Right hindlimb (tissue), 1 donor: Measurements from ENCODE around the gene RAB31.
"Not testable (repeated sequence)": the region's sequence is repeated elsewhere in the genome, so short reads cannot be mapped to it uniquely, and the experiment has no call there.

Source experiments
- DNase-seq: peaks from one replicate; pipeline ENCODE4 v3.0.0-alpha.2; 2018

RAB31 gene

DNA sequence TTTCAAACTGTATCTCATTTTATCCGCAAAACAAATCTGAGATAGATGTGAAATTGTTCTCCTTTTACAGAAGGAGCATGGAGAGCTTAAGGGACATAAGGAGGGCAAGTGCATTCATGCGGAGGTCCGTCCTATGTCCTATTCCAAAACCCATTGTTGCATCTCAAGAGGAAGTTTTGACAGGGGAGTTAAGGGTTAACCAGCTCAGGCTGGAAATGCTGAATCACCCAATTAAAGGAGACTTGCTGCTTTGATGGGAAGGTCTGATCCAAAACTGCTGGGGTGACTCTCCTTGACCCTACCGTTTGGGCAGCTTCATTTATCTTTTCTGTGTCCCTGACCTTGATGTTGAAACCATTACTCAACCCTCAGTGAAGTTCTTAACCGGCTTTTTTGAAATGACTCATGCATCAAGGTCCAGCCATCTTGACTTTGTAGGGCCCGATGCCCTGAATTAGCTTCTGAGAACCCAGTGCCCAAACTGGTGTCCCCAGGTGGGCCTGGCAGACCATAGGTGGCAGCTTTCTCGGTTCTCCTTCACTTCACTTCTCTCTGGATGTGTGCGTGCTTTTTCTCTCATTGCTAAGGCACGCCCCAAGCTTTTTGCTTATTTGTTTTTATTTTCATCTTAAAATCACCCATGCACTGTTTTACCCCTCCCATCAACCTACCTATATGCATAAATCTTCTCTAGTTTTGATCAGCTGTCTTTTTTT is 161.8 kb downstream of the RAB31 start:
- no peak for DNase-seq

DNA sequence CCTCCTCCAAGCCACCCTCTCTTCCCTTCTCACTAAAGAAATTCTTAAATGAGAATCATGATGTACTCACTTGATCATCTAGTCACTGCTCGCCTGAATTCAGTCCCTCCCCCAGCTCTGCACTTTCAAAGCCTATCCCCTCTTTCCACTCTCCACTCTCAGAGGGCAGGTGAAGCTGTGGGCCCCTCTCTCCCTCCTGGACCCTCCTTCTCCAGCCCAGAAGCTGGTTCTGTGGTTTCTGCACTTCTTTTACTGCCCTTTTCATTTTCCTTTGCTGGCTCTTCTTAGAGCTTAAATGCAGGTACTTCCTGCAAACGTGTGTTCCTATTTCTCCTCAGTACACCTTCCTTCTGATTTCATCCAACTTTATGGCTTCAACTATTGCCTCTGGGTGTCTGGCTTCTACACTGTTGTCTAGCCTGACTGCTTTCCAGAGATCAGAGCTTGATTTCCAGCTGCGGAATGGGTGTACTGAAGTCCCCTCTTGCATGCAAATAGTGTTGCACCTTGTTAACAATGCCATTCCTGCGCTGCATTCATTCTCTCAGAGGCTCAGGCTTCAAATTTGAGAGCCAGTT is 162.4 kb downstream of the RAB31 start:
- no peak for DNase-seq

DNA sequence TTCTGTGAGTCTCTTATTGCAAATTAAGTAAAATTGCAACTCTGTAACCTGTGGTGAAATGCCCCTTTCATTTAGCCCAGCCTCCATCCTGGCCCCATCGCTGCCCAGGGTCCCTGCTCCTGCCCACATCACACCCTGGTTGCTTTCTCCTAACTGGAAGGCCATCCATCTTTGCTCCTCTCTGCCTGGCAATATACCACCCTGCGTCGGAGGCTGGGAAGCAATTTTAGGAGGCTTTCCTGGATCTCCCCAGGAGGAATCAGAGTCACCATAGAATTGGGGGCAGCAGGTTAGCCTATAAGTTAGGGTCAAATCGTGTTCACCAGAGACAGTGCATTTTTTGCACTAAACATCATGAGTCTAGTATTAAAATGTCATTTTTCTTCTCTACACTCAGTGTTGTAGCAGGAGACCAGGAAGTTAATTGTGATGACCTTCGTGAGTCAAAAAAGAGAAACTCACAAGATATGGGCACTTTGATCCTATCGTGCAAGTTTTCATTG is 163.2 kb downstream of the RAB31 start:
- no peak for DNase-seq

DNA sequence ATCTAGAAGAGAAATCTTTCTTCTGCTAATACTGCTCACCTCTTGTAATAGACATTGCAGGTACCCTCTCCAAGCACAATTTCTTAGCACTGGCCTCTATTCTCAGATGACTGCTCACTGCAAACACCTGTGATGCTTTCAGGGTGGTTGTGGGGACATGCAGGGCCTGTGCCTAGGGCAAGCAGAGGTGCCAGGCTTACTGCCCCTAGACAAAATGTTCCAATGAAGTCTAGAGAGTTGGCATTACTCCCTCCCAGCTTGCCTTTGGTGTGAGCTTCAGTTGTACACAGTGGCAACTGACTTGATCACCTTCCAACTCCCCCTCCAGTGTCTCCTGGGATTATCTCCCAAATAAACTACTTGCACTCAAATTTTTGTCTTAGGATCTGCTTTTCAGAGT is 164.7 kb downstream of the RAB31 start:
- DNase-seq: no peak

DNA sequence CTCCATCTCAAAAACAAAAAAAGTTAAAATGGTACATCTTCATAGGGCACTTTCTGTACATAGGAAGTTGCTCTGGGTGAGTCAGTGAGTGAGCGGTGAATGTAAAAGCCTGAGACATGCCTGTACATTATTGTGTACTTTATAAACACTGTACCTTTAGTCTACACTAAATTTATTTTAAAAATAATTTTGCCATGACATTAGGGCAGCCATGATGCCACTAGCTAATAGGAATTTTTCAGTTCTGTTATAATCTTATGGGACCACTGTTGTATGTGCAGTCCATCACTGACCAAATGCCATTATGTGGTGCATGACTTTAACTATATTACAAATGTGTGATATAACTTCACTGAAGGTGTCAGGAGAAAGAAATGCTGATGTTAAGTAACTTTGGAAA is 166.6 kb downstream of the RAB31 start:
- no peak for DNase-seq

DNA sequence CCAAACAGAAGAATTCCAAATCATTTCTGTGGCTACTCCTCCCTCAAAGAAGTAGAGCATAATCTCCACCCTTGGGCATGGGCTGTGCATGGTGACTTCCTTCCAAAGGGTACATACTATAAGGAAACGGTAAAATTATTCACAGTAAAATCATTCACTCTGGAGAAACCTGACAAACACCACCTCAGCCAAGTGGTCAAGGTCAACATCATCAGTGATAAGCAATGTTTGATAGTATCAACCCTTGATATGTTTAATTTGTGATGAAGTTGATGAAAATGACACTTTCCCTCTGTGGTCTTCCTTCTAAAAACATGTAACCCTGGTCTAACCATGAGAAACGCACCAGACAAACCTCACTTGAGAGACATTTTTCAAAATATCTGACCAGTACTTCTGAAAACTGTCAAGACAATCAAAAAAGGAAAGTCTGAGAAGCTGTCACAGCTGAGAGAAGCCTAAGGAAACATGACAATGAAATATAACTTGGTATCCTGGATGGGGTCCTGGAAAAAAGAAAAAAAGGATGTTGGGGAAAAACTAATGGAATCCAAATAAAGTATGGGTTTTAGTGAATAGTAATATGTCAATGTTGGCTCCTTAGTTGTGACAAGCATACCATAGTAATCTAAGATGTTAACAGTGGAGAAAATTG is 168.2 kb downstream of the RAB31 start:
- DNase-seq: no peak

DNA sequence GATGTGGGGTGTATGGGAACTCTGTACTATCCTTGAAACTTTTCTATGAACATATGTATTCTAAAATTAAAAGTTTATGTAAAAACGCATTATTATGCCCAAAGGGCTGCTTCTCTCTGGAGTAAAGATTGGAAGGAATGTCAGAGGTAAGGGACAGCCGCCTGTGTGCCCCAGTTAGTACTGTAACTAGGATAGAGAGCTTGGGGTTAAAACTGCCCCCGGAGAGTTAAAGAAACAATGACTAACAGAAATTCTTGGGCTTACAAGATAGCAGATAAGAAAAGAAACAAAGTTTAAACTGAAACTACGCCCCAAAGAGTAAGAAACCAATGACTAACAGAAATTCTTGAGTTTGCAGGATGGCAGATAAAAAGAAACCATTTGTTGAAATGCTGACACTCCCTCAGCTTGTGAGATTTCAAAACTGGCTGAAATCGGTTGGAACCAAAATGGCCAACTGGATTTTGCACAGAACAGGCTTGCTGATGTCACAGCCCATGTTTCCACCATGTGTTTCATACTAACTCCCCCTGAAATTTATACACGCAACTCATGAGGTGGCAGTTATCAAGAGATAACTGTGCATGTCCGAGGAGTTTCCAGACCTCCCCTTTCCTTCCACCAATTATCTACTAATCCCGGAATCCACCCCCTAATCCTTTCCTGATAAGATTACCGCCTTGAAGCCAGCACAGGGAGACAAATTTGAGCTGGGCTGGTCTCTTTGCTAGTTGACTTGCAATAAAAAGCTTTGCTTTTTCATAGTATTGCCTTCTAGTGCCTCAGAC is 169.0 kb downstream of the RAB31 start:
- DNase-seq: peak; percentile 35

DNA sequence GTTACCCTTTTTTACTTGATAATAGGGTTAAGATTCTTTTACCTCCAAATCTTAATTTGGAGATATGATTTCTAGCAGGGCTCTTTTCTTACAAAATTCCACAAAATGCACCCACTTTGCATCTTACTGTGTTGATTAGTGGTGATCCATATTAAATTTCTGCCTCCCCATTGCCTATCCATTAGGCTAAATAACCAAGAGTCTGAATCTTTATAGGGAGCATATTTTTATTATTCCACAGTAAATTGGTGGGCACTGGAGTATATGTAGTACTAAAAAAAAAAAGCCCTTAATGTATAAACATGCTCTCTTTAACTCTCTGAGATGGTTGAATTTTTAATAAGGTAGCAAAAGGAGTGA is 169.5 kb downstream of the RAB31 start:
- DNase-seq: no peak

DNA sequence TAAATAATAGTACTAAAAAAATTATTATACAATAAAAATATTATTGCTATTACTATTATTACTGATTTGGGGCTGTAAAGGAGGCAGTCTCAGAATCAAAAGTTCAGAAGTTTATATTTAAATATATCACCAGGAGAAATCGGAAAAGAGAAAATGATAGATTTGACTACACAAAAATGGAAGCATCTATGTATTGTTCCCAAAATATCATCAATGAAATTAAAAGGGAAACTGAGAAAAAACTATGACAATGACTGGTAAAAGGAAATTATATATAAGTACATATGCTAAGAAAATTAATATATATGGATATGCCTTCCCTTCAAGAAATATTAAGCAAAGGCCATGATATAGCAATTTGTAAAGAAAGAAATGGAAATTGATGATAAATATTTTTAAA is 170.0 kb downstream of the RAB31 start:
- no peak for DNase-seq

DNA sequence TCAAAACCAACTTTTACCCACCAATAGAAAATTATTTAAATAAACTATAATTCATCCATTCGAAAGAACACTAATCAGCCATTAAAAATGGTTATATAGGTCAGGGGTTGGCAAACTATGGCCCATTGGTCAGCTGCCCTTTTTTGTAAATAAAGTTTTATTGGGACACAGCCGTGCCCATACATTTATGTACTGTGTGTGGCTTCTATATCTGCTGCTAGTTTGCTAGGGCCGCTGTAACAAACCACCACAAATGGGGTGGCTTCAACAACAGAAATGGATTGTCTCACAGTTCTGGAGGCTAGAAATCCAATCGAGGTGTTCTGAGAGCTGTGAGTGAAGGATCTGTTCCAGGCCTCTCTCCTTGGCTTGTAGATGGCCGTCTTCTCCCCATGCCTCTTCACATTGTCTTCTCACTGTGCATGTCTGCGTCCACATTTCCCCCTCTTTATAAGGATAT is 170.7 kb downstream of the RAB31 start:
- DNase-seq: no peak

DNA sequence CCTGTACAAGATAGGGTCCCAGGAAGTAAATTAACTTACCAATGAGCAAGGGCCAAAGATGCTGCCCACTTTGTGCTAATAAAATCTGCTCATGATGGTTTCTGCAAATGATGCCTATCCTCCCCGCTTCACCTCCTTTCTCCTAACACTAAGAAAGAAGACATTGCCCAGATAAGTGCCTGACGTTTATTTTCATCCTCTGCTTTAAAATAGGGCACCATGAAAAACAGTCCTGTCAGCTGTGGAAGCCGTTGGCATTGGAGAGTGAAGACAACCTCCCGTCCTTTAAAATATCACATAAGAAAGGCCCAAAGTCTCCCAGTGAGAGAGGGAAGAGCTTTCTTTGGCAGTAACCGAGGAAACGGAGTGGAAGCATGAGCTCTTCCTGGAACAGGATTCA is 176.0 kb downstream of the RAB31 start:
- no peak for DNase-seq

DNA sequence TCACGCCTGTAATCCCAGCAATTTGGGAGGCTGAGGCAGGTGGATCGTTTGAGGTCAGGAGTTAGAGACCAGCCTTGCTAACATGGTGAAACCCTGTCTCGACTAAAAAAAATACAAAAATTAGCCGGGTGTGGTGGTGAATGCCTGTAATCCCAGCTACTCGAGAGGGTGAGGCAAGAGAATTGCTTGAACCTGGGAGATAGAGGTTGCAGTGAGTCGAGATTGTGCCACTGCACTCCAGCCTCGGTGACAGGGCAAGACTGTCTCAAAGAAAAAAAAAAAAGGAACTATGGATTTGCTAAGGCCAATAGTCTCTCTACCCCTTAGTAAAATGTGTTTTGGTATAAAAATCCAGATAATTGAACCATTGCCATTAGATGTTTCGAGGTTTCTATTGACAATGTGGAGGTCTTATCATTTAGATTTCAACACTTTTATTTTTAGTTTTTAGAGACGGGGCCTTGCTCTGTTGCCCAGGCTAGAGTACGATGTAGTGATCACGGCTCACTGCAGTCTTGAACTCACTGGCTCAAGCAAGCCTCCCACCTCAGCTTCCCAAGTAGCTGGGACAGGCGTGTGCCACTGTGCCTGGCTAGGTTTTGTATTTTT is 176.5 kb downstream of the RAB31 start:
- DNase-seq: no peak

DNA sequence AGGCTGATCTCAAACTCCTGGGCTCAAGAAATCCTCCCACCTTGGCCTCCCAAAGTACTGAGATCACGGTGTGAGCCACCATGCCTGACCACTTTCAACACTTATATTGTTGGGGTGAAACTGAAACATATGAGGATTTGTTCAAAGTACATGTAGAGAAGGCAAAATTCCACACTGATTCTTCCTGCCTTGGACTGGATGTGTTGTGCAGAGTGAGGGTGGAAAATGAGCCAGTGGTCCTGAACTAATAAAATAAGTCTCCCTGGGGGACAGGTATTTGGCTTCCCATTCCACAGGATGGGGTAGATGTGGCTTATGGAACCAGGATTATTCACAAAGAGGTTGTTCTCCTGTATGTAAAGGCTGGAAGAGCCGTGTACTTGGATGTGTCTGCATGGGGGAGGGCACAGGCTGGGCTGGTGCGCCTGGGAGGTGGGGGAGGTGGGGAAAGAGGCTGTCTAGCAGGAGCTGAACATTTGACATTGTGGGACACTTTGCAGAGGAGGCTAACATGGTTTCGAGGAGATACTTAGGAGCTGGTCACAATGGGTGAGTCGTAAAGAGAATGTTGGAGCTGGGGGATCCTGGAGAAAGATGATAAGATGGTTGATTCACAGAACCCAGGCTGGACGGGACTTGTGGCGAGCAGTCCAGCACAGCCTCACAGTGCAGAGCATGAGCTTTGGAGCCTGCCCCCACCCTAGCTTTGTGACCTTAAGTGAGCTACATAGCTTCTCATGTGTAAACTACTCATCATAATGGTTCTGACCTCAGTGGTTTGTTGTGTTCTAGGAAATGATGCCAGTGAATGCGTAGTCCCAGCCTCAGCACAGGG is 177.3 kb downstream of the RAB31 start, which contains the start of gene TXNDC2:
Gene TXNDC2, plus strand, starts transcription at position 804 of the 835 bp plus-strand sequence. CDS start 708 bp downstream, outside the sequence.
- no peak for DNase-seq

DNA sequence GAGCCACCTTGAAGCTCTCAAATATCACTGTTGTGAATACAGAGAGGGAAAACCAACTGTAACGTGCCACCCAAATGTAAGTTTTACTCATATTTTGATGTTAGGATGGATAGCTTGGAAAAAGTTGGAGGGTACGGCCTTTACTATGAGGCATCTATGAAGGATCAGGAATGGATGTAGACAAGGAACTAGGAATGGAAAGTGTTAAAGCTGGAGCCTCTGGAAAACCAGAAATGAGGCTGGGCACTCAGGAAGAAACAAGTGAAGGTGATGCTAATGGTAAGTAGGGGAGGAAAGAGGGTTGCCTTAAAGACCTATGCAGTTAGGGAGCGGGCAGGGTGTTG is 177.9 kb downstream of the RAB31 start:
- DNase-seq: no peak

DNA sequence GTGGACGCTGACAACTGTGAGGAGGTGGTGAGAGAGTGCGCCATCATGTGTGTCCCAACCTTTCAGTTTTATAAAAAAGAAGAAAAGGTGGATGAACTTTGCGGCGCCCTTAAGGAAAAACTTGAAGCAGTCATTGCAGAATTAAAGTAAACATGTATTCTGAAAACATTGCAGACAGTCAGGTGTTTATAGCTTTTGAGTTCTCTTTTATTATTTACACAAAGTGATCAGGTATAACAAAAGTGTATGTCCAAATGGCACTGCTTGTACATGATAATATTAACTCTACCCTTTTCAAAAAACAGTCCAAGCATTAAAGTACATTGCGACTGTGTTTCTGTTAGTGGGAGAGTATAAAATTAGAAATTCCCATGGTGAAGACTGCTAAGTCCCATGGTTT is 179.9 kb downstream of the RAB31 start:
- DNase-seq: no peak

DNA sequence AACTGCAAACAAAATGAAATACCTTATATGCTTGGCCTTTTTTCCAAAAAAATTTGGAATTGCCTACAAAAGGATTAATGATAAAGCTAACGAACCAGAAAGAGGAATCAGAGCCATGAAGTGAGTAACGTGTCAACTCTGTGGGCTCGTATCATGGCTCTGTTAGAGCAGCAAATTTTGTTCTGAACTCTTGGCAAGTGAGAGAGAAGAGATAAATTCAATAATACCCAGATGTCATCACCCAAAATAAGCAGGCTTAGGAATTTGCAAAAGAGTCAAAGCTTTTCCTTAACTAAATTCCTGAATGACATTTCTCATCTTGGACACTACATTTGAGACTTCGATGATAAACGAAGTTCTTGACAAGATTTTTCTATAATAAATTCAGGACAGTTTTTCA is 182.1 kb downstream of the RAB31 start:
- DNase-seq: no peak

DNA sequence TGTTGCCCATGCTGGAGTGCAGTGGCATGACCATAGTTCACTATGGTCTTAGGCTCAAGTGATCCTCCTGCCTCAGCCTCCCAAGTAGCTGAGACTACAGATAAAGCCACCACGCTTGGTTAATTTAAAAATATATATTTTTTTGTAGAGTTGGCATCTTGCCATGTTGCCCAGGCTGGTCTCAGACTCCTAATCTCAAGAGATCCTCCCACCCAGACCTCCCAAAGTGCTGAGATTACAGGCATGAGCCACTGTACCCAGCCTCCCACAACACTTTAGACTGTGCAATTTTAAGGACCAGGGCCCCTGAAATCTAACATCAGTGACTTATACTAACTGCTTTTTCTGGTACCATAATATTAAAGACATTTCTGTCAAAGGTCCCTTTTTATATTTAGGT is 182.9 kb downstream of the RAB31 start:
- DNase-seq: no peak

DNA sequence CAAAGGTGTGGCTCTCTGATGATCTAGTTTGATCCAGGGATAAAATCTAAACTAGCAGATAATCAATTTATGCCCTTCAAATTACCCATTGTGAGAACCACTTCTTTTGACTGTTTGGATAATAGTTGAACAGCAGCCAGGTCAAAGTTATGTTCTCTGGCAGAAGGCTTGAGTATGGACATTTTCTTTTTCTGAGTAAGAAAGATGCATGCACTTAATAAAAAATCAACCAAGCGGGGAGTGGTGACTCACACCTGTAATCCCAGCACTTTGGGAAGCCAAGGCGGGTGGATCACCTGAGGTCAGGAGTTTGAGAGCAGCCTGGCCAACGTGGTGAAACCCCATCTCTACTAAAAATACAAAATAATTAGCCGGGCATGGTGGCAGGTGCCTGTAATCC is 183.4 kb downstream of the RAB31 start:
- not testable (repeated sequence) for DNase-seq

DNA sequence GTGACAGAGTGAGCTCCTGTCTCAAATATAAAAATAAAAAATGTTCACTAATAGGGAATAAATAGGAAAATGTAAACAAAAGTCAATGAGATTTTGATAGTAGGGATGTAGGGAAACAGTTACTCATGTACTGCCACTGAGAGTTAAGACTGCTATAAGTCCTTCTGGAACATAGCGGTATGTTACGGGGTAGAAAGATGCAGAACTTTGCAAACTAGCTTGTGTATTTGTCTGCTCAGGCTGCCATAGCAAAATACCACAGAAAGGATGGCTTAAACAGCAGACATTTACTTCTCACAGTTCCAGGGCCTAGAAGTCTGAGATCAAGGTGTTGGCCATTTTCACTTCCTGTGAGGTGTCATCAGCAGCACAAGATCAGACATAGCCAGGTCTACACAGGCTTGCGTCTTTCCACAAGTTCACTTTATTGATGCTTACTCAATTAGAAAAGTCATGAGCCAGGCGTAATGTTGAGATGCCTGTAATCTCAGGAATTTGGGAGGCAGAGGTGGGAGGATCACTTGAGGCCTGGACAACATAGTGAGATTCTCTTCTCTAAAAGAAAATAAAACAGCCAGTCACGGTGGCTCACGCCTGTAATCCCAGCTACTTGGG is 186.5 kb downstream of the RAB31 start:
- DNase-seq: no peak

DNA sequence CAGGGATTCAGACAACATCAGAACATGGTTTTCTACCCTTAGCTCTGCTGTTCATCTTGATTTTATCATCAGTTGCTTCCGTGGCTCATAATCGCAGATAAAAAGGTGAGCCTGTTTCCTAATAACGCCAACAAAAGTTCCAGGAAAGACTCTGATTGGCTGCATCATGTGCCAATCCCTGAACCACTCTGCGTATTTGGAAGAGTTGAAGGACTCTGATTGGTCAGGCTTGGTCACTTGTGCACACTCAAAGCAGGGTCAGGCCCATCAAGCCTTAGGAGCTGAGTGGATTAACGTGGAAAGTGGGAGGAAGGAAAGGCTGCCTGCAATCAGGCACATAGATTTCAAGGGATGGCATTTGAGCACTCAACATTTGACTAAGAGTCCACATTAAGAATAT is 189.0 kb downstream of the RAB31 start:
- no peak for DNase-seq

DNA sequence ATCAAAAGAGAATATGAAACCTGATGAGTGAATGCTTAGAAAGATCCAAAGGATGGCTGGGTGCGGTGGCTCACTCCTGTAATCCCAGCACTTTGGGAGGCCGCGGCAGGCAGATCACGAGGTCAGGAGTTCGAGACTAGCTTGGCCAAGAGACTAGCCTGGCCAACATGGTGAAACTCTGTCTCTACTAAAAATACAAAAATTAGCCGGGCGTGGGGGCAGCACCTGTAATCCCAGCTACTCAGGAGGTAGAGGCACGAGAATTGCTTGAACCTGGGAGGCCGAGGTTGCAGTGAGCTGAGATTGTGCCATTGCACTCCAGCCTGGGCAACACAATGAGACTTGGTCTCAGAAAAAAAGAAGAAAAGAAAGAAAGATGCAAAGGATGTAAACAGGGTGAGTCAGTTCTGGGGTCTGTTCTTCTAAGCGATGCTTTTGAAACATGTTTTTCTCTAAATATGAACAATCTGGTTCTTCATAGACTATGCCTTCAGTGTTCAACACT is 189.7 kb downstream of the RAB31 start:
- DNase-seq: not testable (repeated sequence)
